Measurements from ENCODE around the gene MRPL38.

Gene MRPL38

DNA sequence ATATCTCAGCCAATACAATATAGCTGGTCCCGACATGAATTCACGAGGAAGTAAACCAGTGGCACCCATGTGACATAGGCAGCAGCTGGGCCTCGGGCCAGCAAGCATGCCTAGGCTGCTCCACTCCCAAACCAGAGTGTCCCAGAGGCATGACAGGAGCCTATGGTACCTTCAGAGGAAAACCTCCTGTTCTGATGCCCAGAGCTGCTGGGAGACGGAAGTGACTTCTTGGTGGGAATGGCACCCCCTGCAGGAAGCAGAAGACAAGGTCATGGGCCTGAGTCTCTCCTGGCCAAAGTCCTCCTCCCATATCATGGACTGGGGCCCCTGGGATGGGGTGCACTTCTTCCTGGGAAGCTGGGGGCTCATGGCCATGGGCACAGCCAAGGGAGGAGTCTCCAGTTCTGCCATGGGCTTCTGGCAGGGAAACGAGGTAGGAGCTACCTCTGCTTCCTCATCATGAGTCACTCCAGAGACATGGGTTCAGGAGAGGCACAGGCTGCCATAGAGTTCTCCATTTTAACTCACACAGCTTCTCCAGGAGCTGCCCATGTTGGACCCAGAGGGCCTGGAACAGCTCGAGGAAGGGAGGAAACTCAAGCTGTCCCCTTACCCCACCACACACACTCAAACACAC, 22.7 kb upstream of the MRPL38 start:
- peak in 1 of 2 experiments; percentile 47 for DNase-seq (ENCODE audit: low read depth in 1 of 2, low spot score in 1 of 2)
- in situ Hi-C loops (cut with HindIII; ENCODE audit: low pct_unique_long_range_greater_than_20kb, low sequenced_read_pairs), result no loop called here
- TF ChIP-seq JUND (IDR thresholded peaks at IDR 0.05; ENCODE audit: low read depth), result no peak

DNA sequence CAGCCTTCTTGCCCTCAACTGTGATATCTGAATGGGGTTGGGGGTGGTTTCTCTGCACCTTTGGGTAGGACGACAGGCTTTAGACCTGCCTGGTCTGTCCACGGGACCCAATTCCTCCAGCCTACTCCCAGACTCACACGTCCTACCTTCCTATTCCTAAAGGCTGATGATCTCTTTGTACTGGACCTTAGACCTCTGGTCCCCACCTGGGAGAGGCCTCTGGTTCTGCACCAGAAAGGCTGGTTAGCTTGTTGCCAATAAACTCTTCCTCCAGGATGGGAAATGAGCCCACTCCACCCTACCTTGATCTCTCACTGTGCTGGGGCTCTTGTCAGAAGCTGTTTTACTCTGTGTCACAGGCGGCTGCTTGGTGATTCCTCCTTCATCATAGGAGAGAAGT, 21.8 kb upstream of the MRPL38 start:
- DNase-seq (ENCODE audit: low read depth in 1 of 2, low spot score in 1 of 2), result no peak
- in situ Hi-C loops (cut with HindIII; ENCODE audit: low pct_unique_long_range_greater_than_20kb, low sequenced_read_pairs), result no loop called here
- TF ChIP-seq JUND (IDR thresholded peaks at IDR 0.05; ENCODE audit: low read depth), result no peak

DNA sequence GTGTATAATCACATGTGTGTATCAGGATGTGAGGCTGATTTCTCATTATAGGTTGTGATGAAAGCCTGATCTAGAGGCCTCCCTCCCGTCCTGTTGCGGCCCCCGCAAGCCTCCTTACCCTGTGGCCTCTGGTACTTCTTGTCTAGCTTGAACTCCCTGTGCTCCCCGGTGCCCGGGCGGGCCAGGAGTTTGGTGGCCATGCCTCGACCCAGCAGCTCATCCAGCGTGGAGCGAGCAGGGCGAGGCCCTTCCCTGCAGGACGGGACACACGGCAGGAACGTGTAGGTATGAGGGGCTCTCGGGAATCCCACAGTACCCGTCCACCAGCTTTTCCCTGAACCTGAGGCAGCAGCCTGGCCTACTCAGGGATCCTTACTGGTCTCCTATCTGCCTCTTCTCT, 21.2 kb upstream of the MRPL38 start:
- no peak for TF ChIP-seq JUND (IDR thresholded peaks at IDR 0.05; ENCODE audit: low read depth)
- in situ Hi-C loops (cut with HindIII; ENCODE audit: low pct_unique_long_range_greater_than_20kb, low sequenced_read_pairs), result no loop called here
- no peak for DNase-seq (ENCODE audit: low read depth in 1 of 2, low spot score in 1 of 2)

DNA sequence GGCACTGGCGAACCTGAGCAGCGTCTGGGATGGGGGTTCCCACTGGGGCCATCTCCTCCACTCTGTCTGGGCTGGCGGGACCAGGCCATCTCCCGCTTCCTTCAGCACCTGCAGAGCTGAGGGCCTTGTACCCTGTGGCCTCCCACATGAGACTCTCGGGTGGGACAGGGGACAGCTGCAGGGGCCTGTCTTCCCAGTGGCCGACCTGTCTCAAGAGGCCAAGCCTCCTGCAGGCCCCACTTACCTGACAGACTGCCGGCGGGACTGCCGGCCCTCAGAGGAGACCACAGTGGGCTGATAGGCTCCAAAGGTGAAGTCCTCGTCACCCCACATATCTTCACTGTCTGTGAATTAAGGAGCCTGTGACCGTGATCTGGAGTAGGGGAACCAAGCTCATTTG, 20.4 kb upstream of the MRPL38 start:
- TF ChIP-seq JUND (IDR thresholded peaks at IDR 0.05; ENCODE audit: low read depth), result no peak
- DNase-seq (ENCODE audit: low read depth in 1 of 2, low spot score in 1 of 2), result no peak
- in situ Hi-C loops (cut with HindIII; ENCODE audit: low pct_unique_long_range_greater_than_20kb, low sequenced_read_pairs), result no loop called here

DNA sequence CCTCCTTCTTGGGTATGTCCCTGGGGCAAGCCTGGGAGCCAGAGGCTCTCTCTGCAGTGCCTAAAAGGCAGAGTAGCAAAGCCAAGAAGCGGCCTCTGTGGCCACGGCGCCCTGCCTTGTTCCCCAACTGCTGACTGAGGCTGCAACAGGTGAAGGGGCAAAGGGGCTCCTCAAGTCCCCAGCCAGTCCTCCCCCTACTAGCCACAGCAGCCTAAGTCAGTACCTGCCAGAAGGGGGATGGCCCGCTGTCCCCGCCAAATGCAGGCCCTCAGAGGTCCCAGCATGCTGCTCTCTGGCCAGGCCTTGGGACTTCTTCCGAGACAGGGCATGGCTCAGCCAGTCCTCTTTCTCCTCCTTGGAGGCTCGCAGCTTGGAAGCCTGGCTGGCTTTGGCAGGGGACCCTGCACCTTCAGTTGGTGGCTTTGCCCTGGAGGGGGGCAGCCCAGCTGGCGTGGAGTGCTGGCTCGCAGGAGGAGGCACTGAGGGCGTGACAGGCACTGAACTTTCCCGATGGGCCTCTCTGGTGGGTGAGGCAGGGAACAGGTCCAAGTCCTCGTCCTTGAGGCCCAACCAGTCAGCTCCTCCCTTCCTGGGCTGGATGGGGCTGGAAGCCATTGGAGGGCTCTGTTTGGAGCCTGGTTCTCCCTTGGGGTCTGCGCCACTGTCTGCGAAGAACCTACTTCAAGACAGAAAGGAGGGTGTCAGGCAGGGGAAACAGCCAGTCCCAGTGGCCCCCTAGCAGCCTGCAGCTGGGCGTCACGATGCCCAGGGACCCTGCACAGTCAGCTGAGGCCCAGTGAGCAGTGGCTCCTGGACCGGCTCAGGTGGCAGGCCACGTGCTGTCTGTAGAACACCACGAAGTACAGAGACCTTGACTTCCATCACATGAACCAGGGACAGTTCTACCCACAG, 18.5 kb upstream of the MRPL38 start:
- no peak for DNase-seq (ENCODE audit: low read depth in 1 of 2, low spot score in 1 of 2)
- TF ChIP-seq JUND (IDR thresholded peaks at IDR 0.05; ENCODE audit: low read depth), result no peak
- in situ Hi-C loops (cut with HindIII; ENCODE audit: low pct_unique_long_range_greater_than_20kb, low sequenced_read_pairs), result no loop called here

DNA sequence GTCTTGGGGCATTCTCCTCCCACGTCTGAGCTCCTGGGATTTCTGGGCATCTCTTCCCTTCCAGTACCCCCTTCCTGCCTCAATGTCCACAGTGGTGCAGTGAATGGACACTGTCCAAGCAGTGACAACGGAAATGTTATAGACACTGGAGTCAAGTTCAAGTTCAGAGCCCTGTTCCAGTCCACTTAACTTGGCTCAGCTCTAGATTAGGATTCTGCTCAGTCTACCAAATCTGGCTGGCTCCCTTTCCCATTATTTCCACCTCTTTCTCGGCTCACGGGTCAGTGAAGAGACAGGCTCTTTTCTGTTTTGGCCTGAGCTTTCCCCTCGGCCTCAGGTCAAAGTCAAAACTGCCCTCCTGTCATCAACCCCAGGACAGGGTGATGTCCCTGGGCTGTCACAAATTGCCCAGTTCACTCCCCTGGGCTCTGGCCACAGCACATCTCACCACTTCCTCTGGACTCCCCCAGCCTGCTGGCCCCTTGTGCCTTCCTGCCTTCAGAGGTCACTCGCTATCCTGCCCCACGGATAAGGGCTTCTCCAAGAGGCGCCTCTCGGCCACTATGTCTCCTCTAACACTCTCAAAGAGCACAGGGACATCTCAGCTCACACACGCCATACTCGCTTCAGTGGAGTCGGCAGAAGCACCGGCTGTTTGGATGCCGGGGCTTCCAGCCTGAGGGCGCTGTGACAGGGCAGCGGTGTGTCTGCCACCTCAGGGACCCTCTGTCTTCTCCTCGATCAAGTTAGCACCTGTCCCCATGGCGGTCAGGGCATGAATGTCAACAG, 17.7 kb upstream of the MRPL38 start:
- in situ Hi-C loops (cut with HindIII; ENCODE audit: low pct_unique_long_range_greater_than_20kb, low sequenced_read_pairs), result no loop called here
- no peak for DNase-seq (ENCODE audit: low read depth in 1 of 2, low spot score in 1 of 2)
- no peak for TF ChIP-seq JUND (IDR thresholded peaks at IDR 0.05; ENCODE audit: low read depth)

DNA sequence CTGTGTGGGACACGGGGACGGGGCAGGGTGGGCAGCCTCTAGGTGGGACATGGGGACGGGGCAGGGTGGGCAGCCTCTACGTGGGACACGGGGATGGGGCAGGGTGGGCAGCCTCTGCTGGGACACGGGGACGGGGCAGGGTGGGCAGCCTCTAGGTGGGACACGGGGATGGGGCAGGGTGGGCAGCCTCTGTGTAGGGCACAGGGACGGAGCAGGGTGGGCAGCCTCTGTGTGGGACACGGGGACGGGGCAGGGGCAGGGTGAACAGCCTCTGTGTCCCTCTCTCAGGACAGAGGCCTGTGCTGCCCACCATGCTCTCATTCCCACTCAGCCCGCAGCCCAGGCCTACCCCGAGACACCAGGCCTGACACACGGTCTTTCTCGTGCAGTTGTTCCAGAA, 16.9 kb upstream of the MRPL38 start:
- in situ Hi-C loops (cut with HindIII; ENCODE audit: low pct_unique_long_range_greater_than_20kb, low sequenced_read_pairs), result no loop called here
- TF ChIP-seq JUND (IDR thresholded peaks at IDR 0.05; ENCODE audit: low read depth), result no peak
- DNase-seq (ENCODE audit: low read depth in 1 of 2, low spot score in 1 of 2), result no peak

DNA sequence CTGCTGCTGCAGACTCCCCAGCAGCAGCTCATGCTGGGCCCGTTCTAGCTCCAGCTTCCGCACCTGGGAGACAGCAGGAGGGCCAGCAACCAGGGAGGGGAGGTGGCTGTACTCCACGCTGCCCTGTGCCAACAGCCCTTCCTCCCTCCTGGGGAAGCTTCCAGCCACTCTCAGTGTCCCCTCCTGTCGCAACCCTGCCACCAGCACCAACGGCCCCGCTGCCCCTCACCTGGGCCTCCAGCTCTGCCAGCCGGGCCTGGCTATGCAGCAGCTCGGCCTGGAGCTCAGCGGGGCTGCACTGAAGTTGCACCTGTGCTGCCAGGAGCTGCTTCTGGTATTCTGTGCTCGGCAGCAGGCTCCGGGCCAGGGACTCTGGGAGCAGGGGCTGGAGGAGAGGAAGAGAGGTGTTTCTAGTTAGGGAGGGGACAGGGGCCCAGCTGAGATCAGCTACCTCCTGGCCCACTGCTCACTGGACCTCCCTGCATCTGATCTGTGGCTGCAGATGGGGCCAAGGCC, 15.4 kb upstream of the MRPL38 start:
- no peak for DNase-seq (ENCODE audit: low read depth in 1 of 2, low spot score in 1 of 2)
- in situ Hi-C loops (cut with HindIII; ENCODE audit: low pct_unique_long_range_greater_than_20kb, low sequenced_read_pairs), result no loop called here
- TF ChIP-seq JUND (IDR thresholded peaks at IDR 0.05; ENCODE audit: low read depth), result no peak

DNA sequence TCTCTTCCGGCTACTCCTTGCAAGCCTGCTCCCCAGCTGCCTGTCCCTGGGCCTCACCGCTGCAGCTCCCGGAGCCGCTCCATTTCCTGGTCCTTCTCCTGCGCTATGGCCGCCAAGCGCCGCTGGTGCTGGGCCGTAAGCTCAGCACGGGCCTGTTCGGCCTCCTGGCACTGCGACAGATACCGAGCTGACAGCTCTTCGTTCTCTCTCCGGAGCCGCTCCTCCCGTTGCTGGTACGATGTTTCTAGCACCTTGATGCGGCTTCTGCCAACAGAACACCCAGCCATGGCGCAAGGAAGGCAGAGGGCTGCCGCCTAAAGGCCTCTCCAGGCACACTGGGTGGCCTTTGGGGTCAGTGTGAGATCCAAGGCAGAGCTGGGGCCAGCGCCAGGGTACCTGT, 14.9 kb upstream of the MRPL38 start:
- DNase-seq (ENCODE audit: low read depth in 1 of 2, low spot score in 1 of 2), result no peak
- TF ChIP-seq JUND (IDR thresholded peaks at IDR 0.05; ENCODE audit: low read depth), result no peak
- in situ Hi-C loops (cut with HindIII; ENCODE audit: low pct_unique_long_range_greater_than_20kb, low sequenced_read_pairs), result no loop called here

DNA sequence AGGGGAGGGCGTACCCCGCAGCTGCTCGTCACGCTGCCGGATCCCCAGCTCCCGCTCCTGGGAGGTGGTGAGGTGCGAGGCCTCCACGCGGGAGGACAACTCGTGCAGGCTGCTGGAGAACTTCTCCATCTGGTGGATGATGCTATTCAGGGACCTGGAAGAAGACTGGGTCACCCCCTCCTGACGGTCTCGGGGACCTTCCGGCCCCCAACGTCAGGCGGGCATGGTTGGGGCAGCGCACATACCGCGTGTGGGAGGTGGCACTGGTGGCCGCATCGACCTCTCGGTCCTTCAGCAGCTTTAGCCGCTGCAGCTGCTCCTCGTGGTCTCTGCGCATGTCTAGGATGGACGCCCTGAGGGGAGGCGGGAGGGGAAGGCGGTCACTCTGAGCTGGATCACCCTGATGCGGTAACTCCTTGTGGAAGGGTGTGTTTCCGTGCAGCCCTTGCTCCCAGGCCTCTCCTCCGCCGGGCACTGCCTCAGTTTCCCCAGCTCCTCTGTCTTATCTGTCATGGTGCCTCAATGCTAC, 13.3 kb upstream of the MRPL38 start:
- DNase-seq (ENCODE audit: low read depth in 1 of 2, low spot score in 1 of 2), result no peak
- in situ Hi-C loops (cut with HindIII; ENCODE audit: low pct_unique_long_range_greater_than_20kb, low sequenced_read_pairs), result no loop called here
- no peak for TF ChIP-seq JUND (IDR thresholded peaks at IDR 0.05; ENCODE audit: low read depth)

DNA sequence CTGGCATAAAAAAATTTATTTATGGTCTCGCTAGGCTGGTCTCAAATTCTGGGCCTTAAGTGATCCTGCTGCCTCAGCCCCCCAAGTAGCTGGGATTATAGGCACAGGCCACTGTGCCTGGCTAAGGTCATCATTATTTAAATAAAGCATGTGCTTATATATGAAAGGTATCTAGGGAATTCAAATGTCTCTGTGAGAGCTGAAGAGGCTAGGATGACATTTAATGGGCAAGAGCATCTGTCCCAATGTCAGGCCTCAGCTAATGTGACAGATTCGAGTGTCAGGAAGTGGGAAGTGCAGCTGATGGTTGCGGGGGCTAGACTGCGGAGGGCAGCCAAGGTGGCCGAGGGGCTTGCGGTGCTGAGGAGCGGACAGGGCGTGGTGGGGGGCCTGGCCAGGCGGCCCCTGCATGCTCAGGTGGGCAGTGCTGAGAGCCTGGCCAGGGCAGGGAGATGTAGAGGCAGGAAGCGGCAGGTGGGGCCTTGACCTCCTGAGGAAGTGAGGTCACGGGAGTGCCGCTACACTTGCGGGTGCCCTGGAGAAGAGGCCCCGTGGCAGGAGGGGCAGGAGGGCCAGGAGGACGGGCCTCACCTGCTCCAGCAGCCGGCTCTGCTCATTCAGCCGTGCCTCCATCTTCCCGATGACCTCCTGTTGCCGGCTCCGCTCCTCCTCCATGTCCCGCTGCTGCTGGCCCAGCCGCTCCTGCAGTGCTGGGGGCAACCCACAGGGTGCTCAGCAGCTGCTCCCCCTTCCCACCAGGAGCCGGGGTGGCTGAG, 12.6 kb upstream of the MRPL38 start:
- no peak for TF ChIP-seq JUND (IDR thresholded peaks at IDR 0.05; ENCODE audit: low read depth)
- DNase-seq (ENCODE audit: low read depth in 1 of 2, low spot score in 1 of 2), result no peak
- in situ Hi-C loops (cut with HindIII; ENCODE audit: low pct_unique_long_range_greater_than_20kb, low sequenced_read_pairs), result no loop called here

DNA sequence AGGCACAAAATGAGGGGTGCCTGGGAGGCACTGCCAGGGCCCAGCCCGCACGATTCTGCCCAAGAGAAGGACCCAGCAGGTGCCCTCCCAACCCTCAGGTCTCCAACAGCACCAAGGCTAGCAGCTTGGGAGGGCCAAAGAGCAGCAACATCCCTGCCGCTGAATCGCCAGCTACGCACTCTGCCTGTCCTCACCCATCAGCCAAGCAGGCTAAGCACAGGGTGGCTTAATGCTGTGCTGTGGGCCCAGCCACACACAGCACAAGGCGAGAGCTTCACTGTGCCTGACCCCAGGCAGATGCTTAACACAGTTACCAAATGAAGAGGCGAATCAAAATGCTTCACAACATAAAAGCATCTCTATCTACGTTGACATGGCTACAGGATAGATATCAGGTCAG, 10.6 kb upstream of the MRPL38 start:
- in situ Hi-C loops (cut with HindIII; ENCODE audit: low pct_unique_long_range_greater_than_20kb, low sequenced_read_pairs), result no loop called here
- DNase-seq (ENCODE audit: low read depth in 1 of 2, low spot score in 1 of 2), result no peak
- no peak for TF ChIP-seq JUND (IDR thresholded peaks at IDR 0.05; ENCODE audit: low read depth)
